GM12872 (cell line): ENCODE measurements around the gene CEP85L.
A peak's percentile ranks its signal among the peaks of the same experiment; 100 is the strongest.

ENCODE experiments used
- TF ChIP-seq, protein P1 (sequence below): IDR thresholded peaks from 3 replicates; pipeline ENCODE4 v1.5.1; 2011; ENCODE audit warnings: low read depth, mild to moderate bottlenecking, low read length, moderate library complexity; ENCODE audit not compliant: insufficient read depth

CEP85L gene

GRCh38 chr6:118659513-118660217 lies 8.3 kb upstream of the CEP85L start:
- TF ChIP-seq, protein P1, sequence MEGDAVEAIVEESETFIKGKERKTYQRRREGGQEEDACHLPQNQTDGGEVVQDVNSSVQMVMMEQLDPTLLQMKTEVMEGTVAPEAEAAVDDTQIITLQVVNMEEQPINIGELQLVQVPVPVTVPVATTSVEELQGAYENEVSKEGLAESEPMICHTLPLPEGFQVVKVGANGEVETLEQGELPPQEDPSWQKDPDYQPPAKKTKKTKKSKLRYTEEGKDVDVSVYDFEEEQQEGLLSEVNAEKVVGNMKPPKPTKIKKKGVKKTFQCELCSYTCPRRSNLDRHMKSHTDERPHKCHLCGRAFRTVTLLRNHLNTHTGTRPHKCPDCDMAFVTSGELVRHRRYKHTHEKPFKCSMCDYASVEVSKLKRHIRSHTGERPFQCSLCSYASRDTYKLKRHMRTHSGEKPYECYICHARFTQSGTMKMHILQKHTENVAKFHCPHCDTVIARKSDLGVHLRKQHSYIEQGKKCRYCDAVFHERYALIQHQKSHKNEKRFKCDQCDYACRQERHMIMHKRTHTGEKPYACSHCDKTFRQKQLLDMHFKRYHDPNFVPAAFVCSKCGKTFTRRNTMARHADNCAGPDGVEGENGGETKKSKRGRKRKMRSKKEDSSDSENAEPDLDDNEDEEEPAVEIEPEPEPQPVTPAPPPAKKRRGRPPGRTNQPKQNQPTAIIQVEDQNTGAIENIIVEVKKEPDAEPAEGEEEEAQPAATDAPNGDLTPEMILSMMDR, result no peak

DNA sequence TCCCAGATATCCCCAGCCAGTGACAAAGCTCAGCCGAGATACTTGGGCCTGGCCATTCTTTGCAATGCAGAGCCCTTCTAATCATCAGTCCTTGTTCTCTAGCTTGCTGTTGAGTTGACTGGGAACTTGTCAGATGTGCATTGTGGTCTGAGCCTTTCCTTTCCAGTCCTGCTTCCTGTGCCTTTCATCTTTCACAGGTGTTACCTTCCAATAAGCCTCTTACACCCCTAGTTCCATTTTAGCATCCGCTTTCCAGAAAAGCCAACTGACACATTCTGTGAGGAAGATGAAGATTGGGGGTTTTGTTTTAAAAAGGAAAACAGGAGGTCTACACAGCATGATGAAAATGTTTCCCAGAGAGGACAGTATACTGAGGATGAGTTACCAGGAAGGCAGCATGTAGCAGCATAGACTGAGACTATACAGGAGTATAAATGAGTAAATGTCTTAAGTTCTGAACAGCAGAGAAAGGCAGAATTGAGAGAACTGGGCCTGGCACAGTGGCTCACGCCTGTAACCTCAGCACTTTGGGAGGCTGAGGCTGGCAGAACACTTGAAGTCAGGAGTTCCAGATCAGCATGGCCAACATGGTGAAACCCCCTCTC lies 5.6 kb upstream of the CEP85L start:
- TF ChIP-seq, protein P1, result no peak

DNA sequence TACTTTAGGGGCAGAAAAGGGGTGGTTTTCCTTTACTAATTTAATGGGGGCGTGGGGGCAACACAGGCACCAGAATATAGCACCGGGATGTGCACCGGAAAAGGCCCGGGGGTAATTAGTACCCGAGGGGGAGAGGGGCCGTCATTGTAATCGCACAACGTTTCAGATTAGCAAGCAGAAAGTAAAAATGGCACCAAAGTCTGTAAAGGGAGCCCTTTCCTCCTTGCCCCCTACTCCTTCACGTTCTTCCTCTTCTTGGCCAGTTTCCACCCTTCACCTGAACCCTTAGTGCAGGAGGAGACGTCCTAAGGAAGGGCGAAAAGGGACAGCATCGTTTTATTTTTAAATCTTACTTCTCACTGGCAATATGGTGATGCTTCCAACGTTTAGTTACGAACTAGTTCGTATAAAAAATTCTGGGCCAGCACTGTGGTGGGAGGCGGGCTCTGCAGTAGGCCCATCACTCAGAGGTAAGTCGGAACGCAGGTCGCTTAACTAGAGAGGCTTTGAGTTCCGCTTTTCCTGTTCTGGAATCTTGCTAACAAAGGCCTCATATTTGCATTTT lies 742 bp upstream of the CEP85L start:
- TF ChIP-seq, protein P1, result no peak

- TF ChIP-seq, protein P1, result 0 out of 3 replicates have a peak, but pooled peaks have one; percentile 7
Measured at GRCh38 chr6:118650582-118651281, 659 bp downstream of the CEP85L start.

GRCh38 chr6:118649918-118650581 lies 1.3 kb downstream of the CEP85L start:
- TF ChIP-seq, protein P1, result no peak

DNA sequence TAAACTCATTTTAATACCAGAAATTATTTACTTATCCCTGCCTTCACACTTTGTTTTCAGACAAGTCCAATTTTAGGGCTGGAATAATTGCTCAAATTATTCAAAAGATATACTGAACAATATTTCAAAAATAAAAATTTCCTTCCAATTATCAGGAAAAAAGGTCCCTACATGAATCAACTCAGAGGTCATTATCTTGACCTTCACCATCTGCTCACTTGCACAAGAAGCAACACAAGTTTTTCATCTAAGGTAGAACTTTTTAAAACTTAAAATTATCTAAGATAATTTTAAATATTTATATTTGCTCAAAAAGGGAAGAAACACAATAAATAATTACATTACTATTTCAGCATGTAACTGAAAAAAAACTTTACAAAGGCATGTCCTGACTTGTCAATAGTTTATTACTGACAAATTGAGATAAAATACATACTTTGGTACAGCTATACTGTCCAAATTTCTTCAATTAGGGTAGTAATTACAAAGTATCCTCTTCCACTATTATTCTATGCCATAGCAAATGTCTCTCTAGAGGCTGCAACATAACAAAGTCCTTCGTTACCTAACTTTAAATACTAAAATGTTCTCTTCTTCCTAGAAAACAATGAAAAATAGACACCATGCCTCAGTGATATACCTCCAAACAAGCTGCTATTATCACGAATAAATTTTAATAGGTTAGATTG lies 2.4 kb downstream of the CEP85L start:
- TF ChIP-seq, protein P1, result no peak
